T-helper 17 cell (primary cell): ENCODE results near the gene CCDC106. TPM values are rescaled to one million over a fixed set of nuclear protein-coding genes. Genes with fewer than 3 reads are reported as not detected.

Source experiments
- ATAC-seq: fragments of 150-1000 bp; cut with Tn5 transposase; 2 replicates; pipeline ENCODE4 v1.10.0; 2021; ENCODE audit warnings: mild to moderate bottlenecking, moderate library complexity
- DNase-seq, 3 donors: peaks; one replicate each; pipeline versions ENCODE4 v3.0.0 to v3.0.0-alpha.2; 2020 to 2021
- H3K9me3 ChIP-seq: one replicate; pipeline ENCODE4 v1.7.0; 2013; ENCODE audit warnings: low read length, mild to moderate bottlenecking; ENCODE audit not compliant: control insufficient read depth, poor library complexity, severe bottlenecking
- H3K27ac Mint-ChIP-seq: one replicate; pipeline ENCODE4 v1.8.0; 2022; ENCODE audit warnings: mild to moderate bottlenecking, moderate library complexity, mixed read lengths
- H3K27me3 Mint-ChIP-seq: one replicate; pipeline ENCODE4 v1.8.0; 2022; ENCODE audit warnings: mixed read lengths
- H3K36me3 Mint-ChIP-seq: one replicate; pipeline ENCODE4 v1.8.0; 2022; ENCODE audit warnings: low read depth, mixed read lengths
- H3K4me1 Mint-ChIP-seq: one replicate; pipeline ENCODE4 v1.8.0; 2022; ENCODE audit warnings: mild to moderate bottlenecking, mixed read lengths
- H3K4me3 Mint-ChIP-seq: one replicate; pipeline ENCODE4 v1.8.0; 2022; ENCODE audit warnings: mild to moderate bottlenecking, moderate library complexity, mixed read lengths
- total RNA-seq, 4 donors: library from RNA in 2 of 4; stranded (reverse) in 2 of 4; gene quantifications; one replicate each; pipeline ENCODE4 v1.2.3 and lab custom pipeline; 2022 to 2026

The CCDC106 gene
- total RNA-seq, 2 donors from 2014 or later: 1.1 to 1.6 TPM

DNA sequence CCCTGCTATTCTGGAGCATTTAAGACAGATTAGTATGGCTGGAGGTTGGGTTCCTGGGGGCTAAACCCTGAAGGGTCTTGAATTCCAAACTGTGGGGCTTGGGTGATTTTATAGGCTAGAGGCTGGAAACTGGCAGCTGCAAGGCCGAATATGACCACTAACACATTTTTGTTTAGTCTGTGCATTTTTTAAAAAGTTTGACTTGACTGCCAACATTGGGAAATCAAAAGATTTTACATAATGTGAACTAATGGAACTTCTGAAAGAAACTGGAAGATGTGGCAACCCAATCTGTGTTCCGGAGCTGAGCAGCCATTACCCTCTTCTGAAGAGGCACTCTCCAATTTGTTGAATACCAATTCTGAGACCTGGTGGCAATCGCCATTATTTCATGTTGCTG, 28.7 kb upstream of the CCDC106 start:
- ATAC-seq (no peak), DNase-seq (no peak)
- no peaks in the 10 kb centered on the region for H3K9me3 ChIP-seq
- Mint-ChIP-seq H3K36me3 (no peaks in the 10 kb centered on the region), H3K4me3 (no peak overlapping the region), H3K27me3 (no peaks in the 10 kb centered on the region), H3K4me1 (peaks cover 12% of the 10 kb centered on the region), H3K27ac (peak overlapping the region; percentile 11)

DNA sequence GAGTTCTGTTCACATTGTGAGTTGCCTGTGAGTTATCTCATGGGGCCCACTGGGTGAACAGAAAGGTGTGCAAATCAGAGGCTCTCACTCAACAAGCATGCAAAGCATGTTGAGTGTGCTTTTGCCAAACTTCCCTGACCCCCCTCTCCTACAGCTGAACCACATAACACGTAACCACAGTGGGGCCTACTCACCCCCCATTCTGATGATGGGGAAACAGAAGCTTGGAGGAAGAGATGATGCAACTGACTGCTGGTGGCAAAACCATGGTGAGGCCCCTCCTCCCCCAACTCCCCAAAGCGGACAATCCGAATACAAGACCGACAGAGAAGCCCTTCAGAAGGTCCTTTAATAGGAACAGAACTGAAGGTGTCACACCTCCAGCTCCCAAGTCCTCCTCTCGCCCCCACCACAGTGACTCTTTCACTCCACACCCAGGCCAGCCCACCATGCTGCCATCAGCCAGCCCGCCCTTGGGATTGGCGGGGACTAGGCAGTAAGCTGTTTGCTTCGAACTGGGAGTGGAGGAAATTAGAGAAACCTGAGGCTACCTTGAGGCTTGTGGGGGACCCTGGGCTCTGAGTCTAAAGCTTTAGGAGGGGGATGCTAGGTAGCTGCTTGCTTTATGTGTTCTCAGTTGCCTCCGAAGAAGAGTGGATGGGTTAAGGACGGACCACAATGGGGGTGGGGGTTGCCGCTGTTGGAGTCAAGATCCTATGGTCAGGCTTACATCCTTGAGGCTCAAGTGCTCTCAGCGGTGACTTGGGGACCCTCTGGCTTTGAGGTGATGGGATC, 27.4 kb upstream of the CCDC106 start:
- H3K27me3 Mint-ChIP-seq: no peaks in the 10 kb centered on the region
- H3K36me3 Mint-ChIP-seq: no peaks in the 10 kb centered on the region
- peak overlapping the region; percentile 11 for H3K27ac Mint-ChIP-seq
- DNase-seq (no peak), ATAC-seq (no peak)
- H3K4me1 Mint-ChIP-seq: peaks cover 19% of the 10 kb centered on the region
- H3K4me3 Mint-ChIP-seq: no peak overlapping the region
- H3K9me3 ChIP-seq: no peaks in the 10 kb centered on the region

- Mint-ChIP-seq H3K4me1 (peaks cover 20% of the 10 kb centered on the region), H3K36me3 (no peaks in the 10 kb centered on the region), H3K27ac (no peak overlapping the region), H3K4me3 (no peak overlapping the region), H3K27me3 (no peaks in the 10 kb centered on the region)
- DNase-seq: no peak
- ATAC-seq: no peak
- no peaks in the 10 kb centered on the region for H3K9me3 ChIP-seq
These were observed 26.8 kb upstream of the CCDC106 start for GRCh38 chr19:55621205-55621672.

- H3K36me3 Mint-ChIP-seq: no peaks in the 10 kb centered on the region
- H3K4me1 Mint-ChIP-seq: peaks cover 25% of the 10 kb centered on the region
These were observed 26.3 kb upstream of the CCDC106 start for GRCh38 chr19:55621673-55622231.

GRCh38 chr19:55622242-55622969, 25.6 kb upstream of the CCDC106 start:
- DNase-seq (no peak), ATAC-seq (no peak)
- H3K9me3 ChIP-seq: no peaks in the 10 kb centered on the region
- H3K4me3 Mint-ChIP-seq: no peak overlapping the region
- H3K27ac Mint-ChIP-seq: no peak overlapping the region
- H3K4me1 Mint-ChIP-seq: peaks cover 26% of the 10 kb centered on the region
- no peaks in the 10 kb centered on the region for H3K27me3 Mint-ChIP-seq
- no peaks in the 10 kb centered on the region for H3K36me3 Mint-ChIP-seq

More at GRCh38 chr19:55621673-55622231, 26.3 kb upstream of the CCDC106 start:
- no peaks in the 10 kb centered on the region for H3K9me3 ChIP-seq
- Mint-ChIP-seq H3K4me3 (no peak overlapping the region), H3K27ac (no peak overlapping the region), H3K27me3 (no peaks in the 10 kb centered on the region)
- DNase-seq (no peak), ATAC-seq (no peak)

DNA sequence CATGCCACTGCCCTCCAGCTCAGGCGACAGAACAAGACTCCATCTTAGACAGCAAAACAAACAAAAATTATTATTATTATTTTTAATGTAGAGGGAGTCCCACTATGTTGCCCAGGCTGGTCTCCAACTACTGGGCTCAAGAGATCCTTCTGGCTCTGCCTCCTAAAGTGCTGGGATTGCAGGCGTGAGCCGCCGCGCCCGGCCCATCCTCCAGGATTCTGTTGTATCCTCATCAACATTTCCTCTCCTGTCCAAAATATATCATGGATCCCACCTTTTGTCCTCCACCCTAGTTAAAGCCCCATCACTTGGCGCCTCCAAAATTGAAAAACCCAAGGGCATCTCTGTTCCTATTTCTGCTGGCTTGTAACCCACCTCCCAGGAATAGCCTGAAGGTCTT, 24.9 kb upstream of the CCDC106 start:
- ATAC-seq: no peak
- Mint-ChIP-seq H3K4me3 (no peak overlapping the region), H3K27ac (no peak overlapping the region), H3K4me1 (peaks cover 28% of the 10 kb centered on the region), H3K27me3 (no peaks in the 10 kb centered on the region), H3K36me3 (no peaks in the 10 kb centered on the region)
- no peak for DNase-seq
- H3K9me3 ChIP-seq: no peaks in the 10 kb centered on the region

GRCh38 chr19:55623561-55623960, 24.5 kb upstream of the CCDC106 start:
- no peak for ATAC-seq
- Mint-ChIP-seq H3K36me3 (no peaks in the 10 kb centered on the region), H3K27me3 (no peaks in the 10 kb centered on the region), H3K4me1 (peaks cover 29% of the 10 kb centered on the region), H3K27ac (peak overlapping the region; percentile 94), H3K4me3 (no peak overlapping the region)
- DNase-seq: no peak
- no peaks in the 10 kb centered on the region for H3K9me3 ChIP-seq

GRCh38 chr19:55624109-55625003, 23.7 kb upstream of the CCDC106 start, which contains the start of gene ZNF784:
Gene ZNF784, minus strand, starts transcription at chr19:55624566. Its CDS starts 5 bp downstream, at chr19:55624561.
- Mint-ChIP-seq H3K4me3 (peak within 1 kb of the TSS; percentile 91), H3K27me3 (no peaks in the 10 kb centered on the region), H3K27ac (peak within 1 kb of the TSS; percentile 94), H3K36me3 (no peaks in the 10 kb centered on the region), H3K4me1 (peaks cover 29% of the 10 kb centered on the region)
- DNase-seq (peak; percentile 91 to 96 (median 95)), ATAC-seq (peak; percentile 74)
- H3K9me3 ChIP-seq: no peaks in the 10 kb centered on the region

- no peak for ATAC-seq
- H3K9me3 ChIP-seq: no peaks in the 10 kb centered on the region
- Mint-ChIP-seq H3K4me3 (peak overlapping the region; percentile 91), H3K27ac (peak overlapping the region; percentile 94), H3K27me3 (no peaks in the 10 kb centered on the region), H3K4me1 (peaks cover 29% of the 10 kb centered on the region), H3K36me3 (no peaks in the 10 kb centered on the region)
- no peak for DNase-seq
These were observed 23.0 kb upstream of the CCDC106 start for GRCh38 chr19:55625004-55625326.

DNA sequence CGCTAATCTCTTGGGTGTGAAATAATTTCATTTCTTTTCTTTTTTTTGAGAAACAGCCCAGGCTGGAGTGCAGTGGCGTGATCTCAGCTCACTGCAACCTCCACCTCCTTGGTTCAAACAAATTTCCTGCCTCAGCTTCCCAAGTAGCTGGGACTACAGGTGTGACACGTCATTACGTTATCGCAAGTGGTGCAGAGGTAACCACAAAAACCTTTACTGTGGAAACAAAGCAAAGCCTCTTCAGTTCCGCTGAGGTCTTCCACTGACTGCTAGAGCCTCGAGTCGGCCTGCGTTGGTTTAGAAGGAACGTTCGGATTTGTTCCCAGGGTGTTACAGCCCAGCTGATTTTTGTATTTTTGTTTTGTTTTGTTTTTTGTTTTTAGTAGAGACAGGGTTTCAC, 21.7 kb upstream of the CCDC106 start:
- peak overlapping the region; percentile 94 for H3K27ac Mint-ChIP-seq
- peak overlapping the region; percentile 69 for H3K4me3 Mint-ChIP-seq
- H3K4me1 Mint-ChIP-seq: peaks cover 26% of the 10 kb centered on the region
- ATAC-seq (peak; percentile 73), DNase-seq (peak in 1 of 3 donors; percentile 48)
- no peaks in the 10 kb centered on the region for H3K27me3 Mint-ChIP-seq
- H3K36me3 Mint-ChIP-seq: no peaks in the 10 kb centered on the region
- H3K9me3 ChIP-seq: no peaks in the 10 kb centered on the region

- DNase-seq (peak; percentile 59 to 88 (median 66)), ATAC-seq (peak; percentile 58)
- Mint-ChIP-seq H3K4me3 (peak overlapping the region; percentile 61), H3K27ac (peak overlapping the region; percentile 91), H3K4me1 (peaks cover 44% of the 10 kb centered on the region), H3K27me3 (no peaks in the 10 kb centered on the region), H3K36me3 (peaks cover 15% of the 10 kb centered on the region)
- H3K9me3 ChIP-seq: no peaks in the 10 kb centered on the region
These were observed 15.6 kb upstream of the CCDC106 start for GRCh38 chr19:55632463-55632834.

DNA sequence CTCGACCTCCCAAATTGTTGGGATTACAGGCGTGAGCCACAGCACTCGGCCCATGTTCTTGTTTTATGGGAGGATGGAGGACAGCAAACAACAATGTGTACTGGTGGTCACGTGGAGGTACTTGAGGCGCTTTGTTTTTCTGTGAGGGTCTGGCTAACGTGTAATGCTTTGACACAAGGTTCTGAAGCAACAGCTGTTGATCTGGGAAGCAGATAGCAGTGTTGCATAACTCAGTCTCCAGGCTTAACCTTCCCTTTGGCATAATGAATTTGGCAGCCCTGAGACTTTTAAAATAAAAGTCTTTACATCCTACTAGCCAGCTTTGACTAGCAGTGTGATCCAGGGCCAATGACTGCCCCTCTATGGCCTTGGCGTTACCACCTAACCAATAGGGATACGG, 14.2 kb upstream of the CCDC106 start:
- Mint-ChIP-seq H3K36me3 (peaks cover 15% of the 10 kb centered on the region), H3K4me1 (peaks cover 44% of the 10 kb centered on the region), H3K4me3 (no peak overlapping the region), H3K27me3 (no peaks in the 10 kb centered on the region), H3K27ac (peak overlapping the region; percentile 100)
- no peaks in the 10 kb centered on the region for H3K9me3 ChIP-seq
- no peak for ATAC-seq
- DNase-seq: no peak
